Putamen (tissue), 1 donor: ENCODE results near the gene SDK1.

Experiments used
- DNase-seq: peaks from one replicate; pipeline ENCODE4 v3.0.0-alpha.2; 2016; ENCODE audit warnings: low spot score

The SDK1 gene

GRCh38 chr7:3283130-3283704, 17.8 kb upstream of the SDK1 start:
- no peak for DNase-seq

GRCh38 chr7:3285652-3286051, 15.4 kb upstream of the SDK1 start:
- DNase-seq: no peak

- DNase-seq: no peak
Observed at GRCh38 chr7:3289996-3290395, 11.1 kb upstream of the SDK1 start.

- no peak for DNase-seq
Observed at GRCh38 chr7:3292694-3293093, 8.4 kb upstream of the SDK1 start.

- no peak for DNase-seq
Observed at GRCh38 chr7:3294432-3295100, 6.5 kb upstream of the SDK1 start.

GRCh38 chr7:3297105-3297819, 3.8 kb upstream of the SDK1 start:
- DNase-seq: no peak

GRCh38 chr7:3300221-3300650, 816 bp upstream of the SDK1 start:
- no peak for DNase-seq

- DNase-seq: no peak
Observed at GRCh38 chr7:3301449-3301731, 338 bp downstream of the SDK1 start.

- peak; percentile 17 for DNase-seq
Observed at GRCh38 chr7:3301831-3302618, 973 bp downstream of the SDK1 start.

- no peak for DNase-seq
Observed at GRCh38 chr7:3302681-3303320, 1.7 kb downstream of the SDK1 start.

GRCh38 chr7:3304131-3304530, 3.1 kb downstream of the SDK1 start:
- DNase-seq: no peak

- DNase-seq: no peak
Observed at GRCh38 chr7:3307435-3307834, 6.4 kb downstream of the SDK1 start.

GRCh38 chr7:3309140-3309539, 8.1 kb downstream of the SDK1 start:
- DNase-seq: no peak

- DNase-seq: no peak
Observed at GRCh38 chr7:3309956-3310355, 8.9 kb downstream of the SDK1 start.

- no peak for DNase-seq
Observed at GRCh38 chr7:3310884-3311283, 9.8 kb downstream of the SDK1 start.

GRCh38 chr7:3312583-3312982, 11.5 kb downstream of the SDK1 start:
- DNase-seq: no peak

GRCh38 chr7:3318874-3319273, 17.8 kb downstream of the SDK1 start:
- no peak for DNase-seq

GRCh38 chr7:3321206-3321605, 20.2 kb downstream of the SDK1 start:
- DNase-seq: no peak

GRCh38 chr7:3321745-3322144, 20.7 kb downstream of the SDK1 start:
- no peak for DNase-seq

- no peak for DNase-seq
Observed at GRCh38 chr7:3326246-3326645, 25.2 kb downstream of the SDK1 start.

GRCh38 chr7:3327099-3327498, 26.0 kb downstream of the SDK1 start:
- DNase-seq: no peak

GRCh38 chr7:3327655-3328054, 26.6 kb downstream of the SDK1 start:
- DNase-seq: no peak
